Measurements from ENCODE around the gene PTK7.
"Not testable (repeated sequence)": the region's sequence is repeated elsewhere in the genome, so short reads cannot be mapped to it uniquely, and the experiment has no call there.

The PTK7 gene

DNA sequence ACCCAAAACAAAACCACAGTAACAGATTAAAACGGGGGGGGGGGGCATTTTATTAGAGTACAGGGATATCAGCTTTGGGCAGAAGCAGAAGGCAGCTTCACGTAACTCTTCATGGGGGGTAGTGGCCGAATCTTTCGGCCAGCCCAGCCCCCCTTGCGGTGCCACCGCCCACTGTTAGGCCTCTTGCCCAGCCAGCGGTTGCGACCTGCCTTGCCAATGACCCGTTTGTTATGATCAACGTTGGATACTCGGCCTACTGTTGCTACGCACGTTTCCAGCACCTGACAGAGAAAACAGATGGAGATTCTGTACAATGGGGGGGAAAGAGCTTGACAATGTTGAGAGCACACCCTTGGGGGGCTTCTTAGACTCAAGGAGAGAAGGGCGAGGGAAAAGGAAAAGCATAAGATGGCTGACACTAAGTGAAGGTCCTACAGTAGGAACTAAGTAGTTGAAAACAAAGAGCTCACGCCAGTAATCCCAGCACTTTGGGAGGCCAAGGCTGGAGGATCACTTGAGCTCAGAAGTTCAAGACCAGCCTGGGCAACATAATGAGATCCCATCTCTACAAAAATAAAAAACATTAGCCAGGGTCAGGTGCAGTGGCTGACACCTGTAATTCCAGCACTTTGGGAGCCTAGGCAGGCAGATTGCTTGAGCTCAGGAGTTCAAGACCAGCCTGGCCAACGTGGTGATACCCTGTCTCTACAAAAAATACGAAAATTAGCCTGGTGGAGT, 21.7 kb upstream of the PTK7 start:
- no peak for DNase-seq (ENCODE audit: low spot score)

DNA sequence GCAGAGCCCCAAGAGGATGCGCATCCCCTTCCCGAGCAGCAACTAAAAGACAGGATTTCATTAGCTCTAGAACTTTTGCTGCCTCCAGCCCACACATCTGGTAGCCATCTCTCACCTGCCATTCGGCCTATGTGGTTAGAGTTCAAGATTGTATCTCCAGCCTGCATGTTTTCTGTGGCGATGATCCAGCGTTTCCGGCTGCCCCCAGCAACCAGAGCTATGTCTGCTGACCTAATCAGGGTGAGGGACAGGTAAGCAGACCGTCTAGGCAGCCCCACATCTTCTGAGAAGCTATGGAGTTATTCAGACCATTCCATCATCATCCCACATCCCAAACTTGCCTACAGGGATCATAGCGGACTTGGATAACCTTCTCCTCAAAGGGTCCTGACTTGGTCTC, 20.1 kb upstream of the PTK7 start:
- DNase-seq (ENCODE audit: low spot score) = no peak

DNA sequence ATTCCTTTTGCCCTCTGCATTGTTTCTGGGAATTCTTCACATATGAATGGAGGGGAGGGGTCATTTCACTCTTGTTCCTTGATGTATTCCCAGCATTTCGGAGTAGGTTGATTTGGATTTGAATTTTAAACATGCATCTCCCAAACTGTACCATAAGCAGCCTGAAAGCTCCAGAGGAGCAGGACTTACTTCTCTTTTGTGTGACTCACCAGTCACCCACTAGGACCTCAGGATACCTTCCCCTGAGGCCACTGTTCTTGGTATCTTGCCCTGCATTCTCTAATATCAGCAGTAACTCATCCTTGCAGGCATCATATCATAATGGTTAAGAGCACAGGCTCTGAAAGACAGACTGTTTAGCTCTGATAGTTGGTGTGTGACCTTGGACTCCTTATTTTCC, 17.6 kb upstream of the PTK7 start:
- no peak for DNase-seq (ENCODE audit: low spot score)

DNA sequence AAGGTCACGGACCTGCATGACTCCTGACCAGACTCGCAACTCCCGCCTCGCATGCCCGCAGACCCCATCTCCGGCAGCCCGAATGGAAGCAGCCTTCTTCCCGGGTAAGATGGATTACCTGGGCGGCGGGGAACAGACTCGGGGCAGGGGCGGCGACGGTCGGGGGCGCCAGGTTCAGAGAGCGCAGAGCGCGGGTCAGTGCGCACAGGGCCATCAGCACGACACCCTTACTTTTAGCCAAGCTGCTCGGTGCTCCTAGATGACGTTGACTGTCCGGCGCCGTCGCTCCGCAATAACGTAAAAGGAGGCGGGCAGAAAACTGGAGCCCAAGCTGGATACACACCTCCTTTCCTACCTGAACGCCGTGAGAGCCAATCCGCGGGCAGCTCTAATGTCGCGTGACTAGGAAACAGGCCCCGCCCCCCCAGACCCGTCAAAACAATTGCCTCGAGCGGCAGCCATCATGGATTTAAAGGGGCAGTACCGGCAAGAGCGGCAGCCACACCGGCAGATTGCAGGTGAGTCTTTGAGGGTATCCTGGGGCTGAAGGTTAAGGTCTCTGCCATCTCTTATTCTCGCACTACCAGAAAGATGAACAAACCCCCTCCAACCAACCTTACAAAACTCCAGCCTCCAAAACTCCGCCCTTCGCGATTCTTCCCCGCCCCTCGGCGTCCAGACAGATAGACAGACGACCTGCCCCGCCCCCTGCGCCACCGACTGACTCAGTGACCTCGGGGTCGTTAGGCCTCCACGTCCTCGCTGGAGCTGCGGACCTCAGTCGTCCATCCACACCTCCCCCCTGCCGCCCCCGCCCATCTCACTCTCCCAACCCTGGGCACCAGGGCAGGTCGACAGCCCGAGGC, 16.7 kb upstream of the PTK7 start, which contains the start of the genes KLC4 and MRPL2:
Gene KLC4, plus strand, starts transcription at position 464 of the 866 bp plus-strand sequence. CDS start 1,705 bp downstream, outside the sequence.
Gene MRPL2, minus strand, starts transcription at position 267 of the 866 bp plus-strand sequence. Its CDS starts 53 bp downstream, at position 214.
- peak; percentile 99 for DNase-seq (ENCODE audit: low spot score)

DNA sequence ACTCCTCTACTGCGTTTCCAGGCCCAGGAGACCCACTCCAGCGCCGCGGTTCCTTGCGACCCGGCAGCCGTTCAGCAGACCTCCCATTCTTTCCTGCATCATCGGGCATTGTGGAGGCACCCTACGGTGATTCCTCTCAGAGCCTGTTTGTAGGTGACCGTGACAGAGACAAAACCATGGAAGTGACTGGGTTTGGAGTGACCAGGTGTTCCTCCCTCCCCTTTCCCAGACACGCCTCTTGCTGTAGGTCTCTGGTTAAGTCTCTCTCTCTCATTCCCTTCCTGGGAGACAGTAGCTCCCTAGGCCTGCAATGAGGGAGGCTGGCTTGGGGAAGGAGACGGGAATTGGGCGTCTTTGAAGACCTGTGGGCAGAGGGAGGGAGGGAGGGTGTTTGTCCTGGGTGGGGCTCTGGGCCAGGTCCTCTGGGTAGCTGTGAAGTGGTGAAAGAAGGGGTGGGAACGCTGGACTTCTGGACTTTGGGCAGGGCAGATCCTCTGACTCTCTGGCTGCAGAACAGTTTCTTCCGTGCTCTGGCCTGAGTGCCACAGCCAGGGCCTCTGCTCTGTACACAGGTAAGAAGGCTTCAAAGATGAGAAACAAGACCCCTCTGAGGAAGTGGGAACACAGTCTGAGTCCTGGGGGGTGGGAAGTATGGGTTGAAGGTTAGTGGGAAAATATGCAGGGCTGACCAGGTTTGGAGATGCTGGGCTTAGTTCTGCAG, 15.9 kb upstream of the PTK7 start:
- no peak for DNase-seq (ENCODE audit: low spot score)

DNA sequence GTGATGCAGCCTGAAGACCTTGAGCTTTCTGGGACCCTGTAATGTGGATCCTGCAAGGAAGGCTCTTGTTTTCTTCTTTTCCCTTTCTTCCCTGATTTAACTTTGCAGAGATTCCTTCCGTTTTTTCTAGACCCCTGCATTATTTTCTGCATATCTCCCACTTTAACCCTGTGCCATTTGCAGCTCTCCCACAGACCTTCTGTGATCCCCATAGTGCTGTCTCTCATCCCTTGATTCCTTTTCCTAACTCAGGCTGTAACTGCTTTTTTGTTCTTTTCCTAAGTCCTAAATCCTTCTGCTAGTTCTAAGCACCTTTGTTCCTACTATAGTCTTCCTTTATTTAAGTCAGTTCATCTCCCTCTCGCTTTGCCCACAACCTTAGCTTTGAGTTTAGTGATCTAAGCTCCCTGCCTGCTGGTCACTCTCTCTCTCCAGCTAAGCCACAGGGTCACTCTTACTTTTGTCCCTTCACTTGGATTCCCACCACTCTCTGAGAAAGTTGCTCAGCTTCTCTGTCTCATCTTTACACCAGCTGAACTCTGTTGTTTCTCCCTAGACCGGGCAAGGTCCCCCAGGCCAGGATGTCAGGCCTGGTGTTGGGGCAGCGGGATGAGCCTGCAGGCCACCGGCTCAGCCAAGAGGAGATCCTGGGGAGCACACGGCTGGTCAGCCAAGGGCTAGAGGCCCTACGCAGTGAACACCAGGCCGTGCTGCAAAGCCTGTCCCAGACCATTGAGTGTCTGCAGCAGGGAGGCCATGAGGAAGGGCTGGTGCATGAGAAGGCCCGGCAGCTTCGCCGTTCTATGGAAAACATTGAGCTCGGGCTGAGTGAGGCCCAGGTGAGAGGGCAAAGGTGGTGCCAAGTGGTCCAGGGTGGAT, 15.1 kb upstream of the PTK7 start:
- DNase-seq (ENCODE audit: low spot score) = no peak

DNA sequence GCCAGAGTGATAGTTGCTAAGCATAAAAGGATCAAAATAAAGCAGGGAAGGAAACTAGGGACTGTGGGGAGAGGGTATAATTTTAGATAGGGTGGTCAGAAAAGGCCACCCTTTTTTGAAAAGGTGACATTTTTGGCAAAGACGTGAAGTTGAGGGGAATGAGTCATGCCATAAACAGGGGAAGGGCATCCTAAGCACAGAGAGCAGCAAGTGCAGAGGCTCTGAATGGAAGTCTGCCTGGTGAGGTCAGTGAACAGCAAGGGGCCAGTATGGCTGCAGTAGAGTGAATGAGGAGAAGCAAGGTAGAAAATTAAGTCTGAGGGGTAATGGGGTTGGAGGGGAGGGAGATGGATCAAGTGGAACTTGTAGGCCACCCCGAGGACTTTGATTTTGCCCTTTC, 14.3 kb upstream of the PTK7 start:
- no peak for DNase-seq (ENCODE audit: low spot score)

DNA sequence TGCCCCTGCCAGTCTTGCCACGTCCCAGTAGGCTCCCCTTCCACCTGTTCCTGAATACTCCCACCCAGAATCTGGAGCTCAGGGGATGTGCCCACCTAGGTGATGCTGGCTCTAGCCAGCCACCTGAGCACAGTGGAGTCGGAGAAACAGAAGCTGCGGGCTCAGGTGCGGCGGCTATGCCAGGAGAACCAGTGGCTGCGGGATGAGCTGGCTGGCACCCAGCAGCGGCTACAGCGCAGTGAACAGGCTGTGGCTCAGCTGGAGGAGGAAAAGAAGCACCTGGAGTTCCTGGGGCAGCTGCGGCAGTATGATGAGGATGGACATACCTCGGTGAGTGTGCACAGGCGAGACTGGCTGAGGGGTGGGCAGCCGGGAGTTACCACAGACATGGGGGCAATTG, 13.3 kb upstream of the PTK7 start:
- DNase-seq (ENCODE audit: low spot score) = no peak

DNA sequence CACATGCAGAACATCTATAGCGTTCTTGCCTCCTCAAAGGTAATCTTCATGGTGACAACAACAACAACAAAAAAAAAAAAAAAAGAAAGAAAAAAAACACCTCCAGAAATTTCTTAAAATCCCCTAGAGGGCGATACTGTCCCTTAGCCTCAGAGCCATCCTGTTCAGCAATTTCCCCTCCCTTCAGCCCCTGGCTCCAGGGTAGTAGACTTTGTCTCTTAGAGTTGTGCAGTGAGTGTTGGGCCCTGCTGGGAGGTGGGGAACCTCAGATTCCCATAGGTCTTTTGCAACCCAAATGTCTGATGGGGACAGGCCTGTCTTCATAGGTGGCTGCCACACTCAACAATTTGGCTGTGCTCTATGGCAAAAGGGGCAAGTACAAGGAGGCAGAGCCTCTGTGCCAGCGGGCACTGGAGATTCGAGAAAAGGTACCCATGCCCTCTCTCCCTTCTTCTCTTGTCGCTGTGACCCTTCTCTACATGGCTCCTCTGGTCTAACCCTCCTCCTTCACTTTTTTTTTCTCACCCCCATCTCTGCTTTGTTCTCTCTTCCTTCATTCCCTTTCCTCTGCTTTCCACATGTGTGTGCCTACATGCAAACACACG, 6.0 kb upstream of the PTK7 start:
- DNase-seq (ENCODE audit: low spot score) = no peak

DNA sequence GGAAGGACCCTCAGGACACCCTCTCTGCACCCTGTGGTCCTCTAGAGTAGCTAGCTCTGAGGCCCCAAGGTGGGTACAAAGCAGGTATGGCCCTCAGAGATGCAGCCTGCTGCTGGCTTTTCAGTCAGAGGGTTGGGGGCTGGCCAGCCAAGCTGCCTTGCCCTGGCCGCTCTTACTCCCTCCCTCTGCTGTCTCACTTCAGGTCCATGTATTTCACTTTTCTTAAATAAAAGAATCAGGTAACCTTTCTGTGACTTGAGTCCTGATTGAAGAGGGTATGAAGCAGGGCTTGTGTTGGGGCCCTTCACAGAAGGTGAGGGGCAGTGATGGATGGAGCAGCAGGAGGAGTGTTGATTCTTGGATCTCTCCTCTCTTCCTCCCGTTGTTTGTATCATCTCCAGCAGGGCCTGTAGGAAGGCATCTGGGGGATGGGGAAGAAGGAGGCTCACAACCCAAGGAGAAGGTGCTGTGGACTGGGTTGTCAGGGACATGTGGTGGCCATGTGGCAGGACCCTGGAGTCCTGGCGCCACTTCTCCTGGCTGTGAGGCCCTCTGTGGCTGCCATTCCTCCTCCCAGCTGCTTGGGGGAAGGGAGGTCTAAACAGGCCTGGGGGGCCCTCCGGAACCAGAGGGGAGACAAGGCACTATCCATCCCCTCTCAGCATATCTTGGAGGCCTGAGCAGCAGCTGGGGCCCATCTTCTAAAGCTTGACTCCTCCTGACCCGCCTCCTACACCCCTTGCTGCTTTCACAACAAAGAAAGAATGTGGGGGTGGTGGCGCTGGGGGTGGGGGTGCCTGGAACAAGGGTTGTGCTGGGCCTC, 1.1 kb upstream of the PTK7 start:
- no peak for DNase-seq (ENCODE audit: low spot score)

DNA sequence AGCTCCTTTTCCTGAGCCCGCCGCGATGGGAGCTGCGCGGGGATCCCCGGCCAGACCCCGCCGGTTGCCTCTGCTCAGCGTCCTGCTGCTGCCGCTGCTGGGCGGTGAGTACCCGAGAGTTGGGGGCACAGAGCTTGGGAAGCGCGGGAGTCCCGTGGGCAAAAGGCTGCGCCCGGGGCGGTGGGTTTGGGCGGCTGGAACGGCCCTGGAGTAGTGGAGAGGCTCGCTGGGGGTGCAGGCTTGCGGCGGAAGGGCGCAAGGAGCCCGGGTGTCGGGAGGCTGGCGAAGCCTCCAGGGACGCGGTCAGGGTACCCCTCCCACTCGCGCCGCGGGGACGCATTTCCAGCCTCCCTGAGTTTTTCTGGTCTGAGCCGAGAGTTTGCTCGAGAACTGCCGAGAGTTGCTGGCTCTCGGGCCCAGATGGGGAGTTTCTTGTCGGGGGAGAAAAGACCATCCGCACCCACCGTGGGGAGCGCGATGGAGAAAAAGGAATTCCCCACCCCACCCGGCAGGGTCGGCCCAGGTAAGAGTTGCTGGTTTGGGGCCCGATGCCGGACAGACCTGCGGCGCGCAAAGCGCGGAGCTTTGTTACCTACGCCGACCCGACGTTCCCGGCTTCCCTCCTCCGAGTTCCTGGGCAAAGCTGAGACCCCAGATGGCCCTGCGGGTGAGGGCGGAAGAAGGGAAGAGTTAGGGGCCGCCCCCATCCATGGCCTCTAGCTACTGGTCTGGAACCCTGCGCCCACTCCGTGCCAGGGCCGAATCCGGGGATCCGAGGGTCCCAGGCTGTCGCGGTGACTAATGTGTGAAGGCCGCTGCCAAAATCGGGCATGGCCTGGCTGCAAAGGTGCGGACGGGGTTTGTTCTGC, 584 bp downstream of the PTK7 start:
- DNase-seq (ENCODE audit: low spot score) = no peak

DNA sequence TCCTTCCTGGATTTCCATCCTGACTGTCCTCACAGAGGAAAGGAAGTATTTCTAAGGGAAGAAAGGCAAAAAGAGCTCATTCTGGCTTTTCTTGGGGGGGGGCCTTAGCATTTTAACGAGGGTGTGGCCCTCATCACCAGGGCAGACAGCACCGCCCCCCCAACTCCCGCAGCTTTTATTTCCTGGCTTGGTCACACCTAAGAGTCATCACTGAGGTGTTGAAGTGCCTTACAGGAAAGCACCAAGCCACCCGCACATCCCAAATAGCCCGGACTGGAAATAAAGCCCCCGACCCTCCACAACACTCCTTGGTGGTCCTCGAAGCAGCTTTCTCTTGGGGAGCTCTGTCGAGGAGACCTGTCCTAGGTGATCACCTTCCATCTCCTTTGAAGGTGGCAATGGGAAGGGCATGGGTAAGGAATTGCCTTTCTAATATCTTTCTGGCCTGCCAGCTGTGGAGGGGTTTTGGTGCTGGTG, 1.3 kb downstream of the PTK7 start:
- DNase-seq (ENCODE audit: low spot score) = no peak

DNA sequence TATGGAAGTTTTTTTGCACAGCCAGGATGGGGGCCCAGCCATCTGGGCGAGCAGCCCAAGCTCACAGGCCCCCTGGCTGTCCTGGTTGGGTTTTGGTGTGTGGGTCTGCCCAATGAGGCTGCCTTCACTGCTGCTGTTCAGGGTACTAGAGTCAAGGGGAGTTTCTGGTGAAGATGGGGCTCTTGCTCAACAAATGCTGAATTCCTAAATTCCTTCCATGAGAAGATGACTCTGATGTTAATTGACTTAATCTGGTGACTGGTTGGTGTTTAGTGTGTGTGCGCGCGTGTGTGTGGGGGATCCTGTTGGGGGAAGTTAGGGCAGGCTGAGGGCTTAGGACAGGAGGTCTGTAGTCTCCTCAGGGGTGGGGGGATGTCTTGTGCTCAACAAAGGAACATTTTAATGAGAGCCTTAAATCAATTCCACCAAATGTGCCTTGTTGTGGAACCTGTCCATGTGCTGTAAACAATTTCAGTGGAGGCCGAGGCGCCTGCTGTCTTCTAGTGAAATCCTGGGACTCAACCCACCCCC, 1.9 kb downstream of the PTK7 start:
- DNase-seq (ENCODE audit: low spot score) = no peak

DNA sequence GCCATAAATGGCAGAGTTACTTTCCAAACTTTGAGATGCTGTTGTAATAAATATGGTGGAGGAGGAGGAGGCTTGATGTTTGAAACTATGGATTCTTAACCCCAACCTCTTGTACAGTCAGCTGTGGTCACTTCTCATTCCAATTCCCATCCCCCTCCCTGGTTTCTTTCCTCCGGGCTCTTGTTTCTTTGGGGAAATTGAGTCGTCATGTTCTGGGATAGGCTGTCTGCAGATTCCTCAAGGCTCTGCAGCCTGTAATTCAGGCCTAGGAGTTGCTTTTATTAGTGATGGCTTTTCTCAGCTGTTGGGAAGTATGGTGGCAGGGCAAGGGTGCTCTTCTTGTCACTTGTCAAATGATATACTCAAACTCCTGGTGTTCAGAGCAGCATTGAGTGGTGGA, 2.6 kb downstream of the PTK7 start:
- no peak for DNase-seq (ENCODE audit: low spot score)

DNA sequence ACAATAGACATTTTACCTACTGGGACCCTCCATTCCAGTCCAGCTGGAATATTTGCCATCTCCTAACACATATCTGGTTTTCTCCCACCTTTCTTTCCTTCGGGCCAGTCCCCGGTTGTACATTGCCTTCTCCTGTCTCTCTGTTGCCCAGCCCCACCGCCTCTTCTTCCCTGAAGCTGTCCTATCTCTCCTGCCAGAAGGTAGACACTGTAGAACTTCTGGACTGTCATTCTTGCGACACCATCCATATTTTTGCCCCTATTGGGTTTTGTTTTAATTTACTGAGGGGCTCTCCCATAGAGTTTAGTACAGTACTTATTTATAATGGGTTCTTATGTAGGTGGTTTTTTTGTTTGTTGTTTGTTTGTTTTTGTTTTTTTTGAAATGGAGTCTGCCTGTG, 4.9 kb downstream of the PTK7 start:
- DNase-seq (ENCODE audit: low spot score) = no peak

DNA sequence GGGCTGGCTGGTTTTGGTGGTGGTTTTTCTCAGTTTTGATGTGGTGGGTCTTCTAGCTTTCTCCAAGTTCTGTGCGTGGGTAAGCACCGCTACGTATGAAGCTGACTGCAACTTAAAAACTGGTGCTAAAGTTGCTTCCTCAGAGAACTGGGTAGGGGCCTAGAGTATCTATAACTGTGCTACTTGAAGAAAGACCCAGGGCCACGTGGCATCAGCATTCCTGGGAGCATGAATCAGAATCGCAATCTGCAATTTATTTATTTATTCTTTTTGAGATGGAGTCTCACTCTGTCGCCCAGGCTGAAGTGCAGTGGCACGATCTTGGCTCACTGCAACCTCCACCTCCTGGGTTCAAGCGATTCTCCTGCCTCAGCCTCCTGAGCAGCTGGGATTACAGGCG, 5.8 kb downstream of the PTK7 start:
- not testable (repeated sequence) for DNase-seq (ENCODE audit: low spot score)

DNA sequence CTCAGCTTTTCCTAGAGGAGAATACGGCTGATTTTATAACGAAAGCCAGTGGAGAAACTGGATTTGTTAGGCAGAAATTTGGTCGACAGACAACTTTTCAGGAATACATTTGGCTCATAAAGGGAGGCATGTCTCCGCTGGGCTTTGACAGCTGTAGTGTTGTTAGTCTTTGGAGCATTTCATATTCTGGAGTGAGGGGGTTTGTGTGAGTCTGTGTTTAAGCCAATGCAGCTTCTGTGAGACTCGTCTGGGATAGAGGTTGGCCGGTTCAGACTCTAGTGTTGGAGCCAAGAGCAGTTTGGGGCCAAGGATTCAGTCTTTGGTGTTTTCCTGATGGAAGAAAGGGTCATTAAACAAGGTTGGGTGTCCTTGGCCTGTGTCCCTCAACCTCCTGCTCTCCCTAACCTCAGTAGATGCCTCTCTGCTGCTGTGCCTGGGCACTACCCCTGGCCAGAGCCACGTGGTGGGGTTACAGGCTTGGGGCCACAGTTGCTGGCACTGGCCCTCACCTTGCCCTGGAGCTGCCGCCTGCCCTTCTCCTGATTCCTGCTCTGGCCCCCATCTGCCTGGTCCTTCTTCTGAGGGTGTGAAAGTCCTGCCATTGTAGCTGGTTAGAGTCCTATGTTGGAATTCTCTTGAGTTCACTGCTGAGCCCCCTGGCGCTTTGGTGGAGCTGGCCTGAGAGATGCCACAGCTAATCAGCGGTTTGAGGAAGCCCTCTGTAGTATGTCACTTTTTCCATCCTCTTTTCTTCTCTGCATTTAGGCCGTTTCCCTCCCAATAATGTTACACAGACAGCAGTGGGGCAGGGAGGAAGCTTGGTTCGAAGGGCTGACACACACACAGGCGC, 6.9 kb downstream of the PTK7 start:
- DNase-seq (ENCODE audit: low spot score) = no peak
